Renal cortex interstitium (tissue), 3 donors: Measurements from ENCODE around the gene CD3G. TPM values are rescaled to one million over a fixed set of nuclear protein-coding genes. Genes with fewer than 3 reads are reported as not detected.

Source experiments
- polyA plus RNA-seq, 3 donors: library from polyadenylated mRNA; unstranded; fragments of 120-200 nt; gene quantifications; one replicate each; pipeline ENCODE4 v1.2.1, GENCODE V29; 2013; ENCODE audit not compliant: insufficient read length in 3 of 3

The CD3G gene
- polyA plus RNA-seq, 3 donors: 0.07 to 0.20 (median 0.17) TPM

Other genes starting within 250 kb of the CD3G start
- gene SCN4B, start 191.5 kb upstream of the CD3G start, polyA plus RNA-seq: 1 to 10 TPM; 1.1 to 1.6 (median 1.2) TPM
- 1 to 10 TPM; 3.5 to 5.3 (median 3.9) TPM for gene SCN2B, start 167.7 kb upstream of the CD3G start, polyA plus RNA-seq
- gene JAML, start 119.3 kb upstream of the CD3G start, polyA plus RNA-seq: 1 to 10 TPM; 2.9 to 4.1 (median 2.9) TPM
- 1 to 10 TPM; 5.1 to 8.2 (median 6.8) TPM for gene MPZL3, start 92.0 kb upstream of the CD3G start, polyA plus RNA-seq
- gene MPZL2, start 80.0 kb upstream of the CD3G start, polyA plus RNA-seq: 10 to 100 TPM; 16.4 to 56.1 (median 21.3) TPM
- gene CD3E, start 39.6 kb upstream of the CD3G start, polyA plus RNA-seq: under 1 TPM; 0.36 to 0.48 (median 0.39) TPM
- gene CD3D, start 1.6 kb upstream of the CD3G start, polyA plus RNA-seq: under 1 TPM in 2 of 3 donors, not detected in 1; 0.43 to 0.65 TPM
- gene UBE4A, start 15.3 kb downstream of the CD3G start, polyA plus RNA-seq: 10 to 100 TPM; 34.8 to 48.3 (median 43.1) TPM
- gene ATP5MG, start 57.3 kb downstream of the CD3G start, polyA plus RNA-seq: 100 to 1,000 TPM; 386 to 467 (median 459) TPM
- gene KMT2A, start 92.1 kb downstream of the CD3G start, polyA plus RNA-seq: 10 to 100 TPM; 43.7 to 47.3 (median 45.4) TPM
- gene TTC36, start 183.1 kb downstream of the CD3G start, polyA plus RNA-seq: 1 to 10 TPM in 2 of 3 donors, under 1 TPM in 1; 0.76 to 1.9 (median 1.6) TPM
- 10 to 100 TPM; 26.1 to 36.7 (median 30.9) TPM for gene TMEM25, start 186.8 kb downstream of the CD3G start, polyA plus RNA-seq
- gene IFT46, start 221.6 kb downstream of the CD3G start, polyA plus RNA-seq: 10 to 100 TPM; 43.5 to 48.9 (median 48.7) TPM
- 100 to 1,000 TPM; 156 to 194 (median 186) TPM for gene ARCN1, start 228.1 kb downstream of the CD3G start, polyA plus RNA-seq